Breast epithelium (tissue), 3 donors: ENCODE data around the gene CNTNAP5.

Experiments used
- CTCF ChIP-seq, 3 donors: fragments of 450-650 bp; IDR thresholded peaks; one replicate each; pipeline ENCODE4 v1.5.1; 2016 to 2017; ENCODE audit warnings: antibody characterized with exemption in 3 of 3, mild to moderate bottlenecking in 3 of 3, moderate library complexity in 3 of 3
- POLR2AphosphoS5 ChIP-seq, 3 donors: sonication (generic); formaldehyde crosslinking; IDR thresholded peaks; one replicate each; pipeline ENCODE4 v1.6.1; 2017; ENCODE audit warnings: antibody characterized with exemption in 3 of 3

- TF ChIP-seq POLR2AphosphoS5 (IDR thresholded peaks at IDR 0.05), result no peak
- no peak for TF ChIP-seq CTCF (IDR thresholded peaks at IDR 0.05)
Measured at GRCh38 chr2:124257120-124257519, 232.0 kb downstream of the CNTNAP5 start.
